Activated CD8-positive, alpha-beta memory T cell treated with anti-CD3 and anti-CD28 coated beads, Interleukin-2, amount 50 U/mL, for 1 hour (primary cell): ENCODE data around the gene KCNG2.

ENCODE experiments used
- DNase-seq: peaks from one replicate; pipeline ENCODE4 v3.0.0-alpha.2; 2020; ENCODE audit errors: extremely low read depth

KCNG2 gene

GRCh38 chr18:79924814-79925731 lies 127.3 kb downstream of the KCNG2 start:
- no peak for DNase-seq

DNA sequence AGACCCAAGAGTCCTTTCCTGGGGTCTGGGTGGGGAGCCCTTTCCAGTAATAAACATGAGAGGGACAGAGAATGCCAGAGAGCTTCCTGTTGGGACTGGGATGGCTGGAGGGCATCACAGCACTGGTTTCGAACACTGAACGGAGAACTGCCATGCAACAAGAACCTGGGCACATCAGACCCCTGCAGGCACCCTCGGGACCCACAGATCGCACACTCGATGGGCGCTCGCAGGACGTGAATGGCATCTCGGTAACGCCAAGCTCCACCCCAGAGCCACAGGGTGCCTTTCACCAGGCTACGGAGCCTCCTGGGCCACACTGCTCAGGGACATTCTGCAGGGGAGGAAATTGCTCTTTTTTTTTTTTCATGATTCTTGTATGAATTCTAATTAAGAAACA lies 128.6 kb downstream of the KCNG2 start:
- no peak for DNase-seq

DNA sequence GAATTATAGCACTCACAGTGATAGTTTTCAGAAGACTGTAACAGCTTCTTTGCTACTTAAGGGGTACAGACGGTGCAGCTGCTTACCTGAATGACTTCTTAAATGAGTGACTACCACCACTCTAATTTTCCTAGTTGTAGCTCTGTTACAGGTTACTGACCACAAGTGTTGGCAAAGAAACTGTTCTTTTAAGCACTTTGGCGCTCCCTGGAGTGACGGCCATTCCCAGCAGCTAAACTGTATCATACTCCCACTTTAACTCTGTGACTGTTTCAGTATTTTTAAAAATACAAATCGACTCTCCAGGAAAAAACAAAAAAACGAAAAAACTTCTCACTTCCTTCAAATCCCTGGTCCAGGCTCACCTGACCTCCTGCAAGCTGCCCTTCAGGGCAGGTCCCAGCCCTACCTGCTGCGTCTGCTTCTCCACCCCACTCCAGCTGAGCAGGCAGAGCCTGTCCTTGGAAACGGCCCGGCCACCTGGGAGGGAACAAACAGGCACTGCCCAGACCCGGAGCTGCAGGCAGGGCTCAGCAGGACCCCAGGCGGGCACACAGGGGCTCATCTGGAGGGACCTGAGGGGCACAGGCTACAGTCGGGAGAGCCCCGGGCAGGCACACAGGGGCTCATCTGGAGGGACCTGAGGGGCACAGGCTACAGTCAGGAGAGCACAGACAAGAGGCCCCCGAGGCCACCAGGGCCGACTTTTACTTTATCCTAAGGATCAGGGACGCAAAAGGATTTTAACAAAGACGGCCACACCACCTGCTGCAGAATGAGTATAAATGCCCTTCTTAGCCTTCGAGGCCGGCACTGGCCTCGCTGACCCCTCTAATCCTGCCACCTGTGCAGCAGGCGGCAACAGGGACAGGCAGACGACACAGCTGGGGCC lies 129.2 kb downstream of the KCNG2 start:
- no peak for DNase-seq

DNA sequence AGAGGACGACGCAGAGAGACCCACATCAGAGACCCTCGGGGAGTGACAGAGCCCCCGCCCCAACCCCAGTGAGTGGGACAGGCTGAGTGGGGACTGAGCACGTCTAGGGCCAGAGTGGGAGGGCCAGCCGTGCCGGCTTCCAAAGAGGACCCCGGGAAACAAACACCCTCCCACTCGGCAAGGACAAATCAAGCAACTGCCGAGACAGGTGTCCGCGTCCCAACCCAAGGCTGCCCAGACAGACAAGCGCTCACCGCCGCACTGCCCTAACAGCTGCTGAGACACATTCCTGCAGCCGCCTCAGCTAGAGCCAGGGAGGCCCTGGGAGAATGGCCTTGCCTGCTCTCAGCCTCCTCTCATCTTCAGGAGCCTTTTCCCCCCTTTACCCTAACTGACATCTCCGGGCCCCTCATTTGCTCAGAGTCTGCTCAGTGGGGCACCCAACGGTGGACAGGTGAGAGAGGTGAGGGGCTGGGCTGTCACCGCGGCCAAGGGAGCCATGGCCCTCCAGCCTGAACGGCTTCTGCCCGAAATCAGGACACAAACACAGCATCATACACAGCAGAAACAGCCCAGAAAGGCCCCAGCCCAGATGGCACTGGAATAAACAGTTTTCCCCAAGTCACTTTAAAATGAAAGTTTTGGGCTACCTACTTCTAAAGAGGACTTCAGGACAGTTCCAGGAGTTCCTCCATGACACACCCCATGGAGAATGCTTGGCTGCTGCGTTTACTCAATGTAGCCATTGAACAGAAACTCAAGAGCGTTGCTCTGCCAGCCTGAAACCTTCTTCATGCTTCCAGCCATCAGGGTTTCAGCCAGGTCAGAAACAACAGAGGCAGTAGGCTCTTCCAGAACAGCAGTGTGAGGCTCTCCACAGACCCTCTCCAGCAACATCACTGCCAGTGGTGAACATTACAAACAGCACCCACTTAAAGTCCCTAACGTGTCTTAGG lies 130.1 kb downstream of the KCNG2 start:
- DNase-seq: no peak

DNA sequence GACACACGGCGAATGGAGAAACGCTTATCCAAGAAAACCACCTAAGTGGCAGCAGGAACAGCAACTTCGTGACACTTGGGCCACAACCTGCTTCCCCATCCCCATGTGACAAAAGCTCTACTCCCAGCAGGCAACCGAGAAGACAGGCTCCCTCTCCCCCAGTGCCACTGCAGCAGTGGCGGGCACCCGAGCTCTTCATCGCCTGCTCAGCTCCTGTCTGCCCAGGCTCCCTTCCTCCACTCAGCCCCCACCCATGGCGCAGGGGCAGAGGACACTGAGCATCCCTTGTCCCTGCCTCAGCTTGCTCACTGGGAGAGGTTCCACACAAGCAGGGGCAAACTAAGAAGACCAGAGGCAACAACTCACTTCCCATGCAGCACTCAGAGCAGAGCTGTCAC lies 130.8 kb downstream of the KCNG2 start:
- no peak for DNase-seq

- DNase-seq: no peak
Observed at GRCh38 chr18:79930020-79930642, 132.4 kb downstream of the KCNG2 start.

DNA sequence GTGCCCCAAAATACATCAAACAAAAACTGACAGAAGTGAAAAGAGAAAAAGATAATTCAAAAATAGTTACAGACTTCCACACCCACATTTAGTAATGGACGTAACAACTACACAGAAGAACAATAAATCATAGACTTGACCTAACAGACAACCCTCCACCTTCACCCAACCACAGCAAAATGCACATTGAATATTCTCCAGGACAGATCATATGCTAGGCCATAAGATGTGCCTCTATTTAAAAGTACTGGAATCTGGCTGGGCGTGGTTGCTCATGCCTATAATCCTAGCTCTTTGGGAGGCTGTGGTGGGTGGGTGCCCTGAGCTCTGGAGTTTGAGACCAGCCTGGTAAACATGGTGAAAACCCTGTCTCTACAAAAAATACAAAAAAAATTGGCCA lies 133.7 kb downstream of the KCNG2 start:
- no peak for DNase-seq

GRCh38 chr18:79932907-79933306 lies 135.2 kb downstream of the KCNG2 start:
- no peak for DNase-seq

DNA sequence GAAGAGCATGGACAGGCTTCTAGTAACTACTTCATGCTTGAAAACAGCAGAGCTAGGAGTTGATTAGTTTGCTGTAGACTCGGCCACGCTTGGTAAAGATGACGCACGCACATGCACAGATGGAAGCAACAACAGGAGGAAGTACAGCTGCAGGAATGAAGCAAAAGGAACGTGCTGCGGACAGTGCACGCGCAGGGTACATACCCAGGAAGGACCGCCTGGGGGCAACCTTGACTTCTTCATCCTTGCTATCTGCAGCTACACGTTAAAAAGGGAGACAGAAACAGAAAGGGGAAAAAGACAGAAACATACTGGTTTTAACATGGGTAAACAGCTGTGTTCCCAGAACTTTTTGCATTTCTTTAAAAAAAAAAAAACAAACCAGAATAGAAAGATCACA lies 136.0 kb downstream of the KCNG2 start:
- no peak for DNase-seq

DNA sequence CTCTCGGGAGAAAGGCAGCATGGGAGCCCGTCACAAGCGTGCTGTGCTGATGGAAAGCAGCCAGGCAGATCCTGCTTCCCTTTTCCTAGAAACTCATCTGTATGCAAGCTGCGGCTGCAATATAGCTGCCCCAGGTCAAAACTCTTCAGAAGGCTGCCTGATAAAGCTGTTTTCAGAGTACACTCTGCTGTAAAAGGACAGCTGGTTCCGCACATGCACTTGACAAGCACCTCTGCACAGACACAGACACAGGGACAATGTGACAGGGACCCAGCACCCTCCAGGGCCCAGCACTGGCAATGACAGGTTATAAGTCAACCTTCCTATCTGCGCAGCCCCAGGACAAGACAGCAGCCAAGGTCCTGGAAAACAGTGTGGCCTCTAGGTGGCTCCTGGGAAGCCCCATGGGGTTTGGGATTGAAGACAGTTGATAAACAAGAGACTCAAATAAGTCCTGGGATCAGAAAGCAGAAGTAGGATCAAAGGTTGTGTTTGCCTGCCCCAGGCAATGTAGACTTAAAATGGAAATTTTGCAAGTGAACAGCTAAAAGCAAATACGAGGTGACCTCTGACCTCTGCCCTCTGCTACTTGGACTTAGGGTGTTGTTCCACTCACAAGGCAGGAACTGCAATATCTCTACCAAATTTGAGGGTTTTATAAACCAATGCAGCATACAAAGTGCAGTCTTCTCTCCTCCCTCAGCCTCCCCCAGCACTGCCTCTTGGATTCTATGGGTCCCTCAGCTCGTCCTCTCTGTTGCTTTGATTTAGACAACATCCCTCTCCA lies 136.8 kb downstream of the KCNG2 start:
- DNase-seq: no peak

DNA sequence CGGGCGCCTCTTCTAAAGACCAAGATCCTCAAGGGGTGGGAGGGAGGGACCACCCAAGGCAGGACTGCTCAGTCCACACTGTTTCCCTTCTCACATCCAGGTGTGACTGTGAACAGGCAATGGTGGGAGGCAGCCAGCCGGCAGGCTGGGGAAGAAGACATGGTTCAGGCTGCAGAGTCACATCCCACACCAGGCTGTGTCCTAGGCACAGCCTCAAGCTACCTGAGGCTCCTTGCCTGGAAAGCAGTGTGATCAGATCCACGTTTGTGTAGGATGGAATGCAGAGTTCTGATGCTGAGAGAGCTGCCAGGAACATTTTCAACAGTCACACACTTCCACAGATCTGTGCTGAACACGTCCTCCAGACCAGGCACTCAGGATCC lies 137.4 kb downstream of the KCNG2 start:
- DNase-seq: no peak

GRCh38 chr18:79935499-79935898 lies 137.8 kb downstream of the KCNG2 start:
- DNase-seq: no peak

- DNase-seq: no peak
Observed at GRCh38 chr18:79935925-79936324, 138.2 kb downstream of the KCNG2 start.

DNA sequence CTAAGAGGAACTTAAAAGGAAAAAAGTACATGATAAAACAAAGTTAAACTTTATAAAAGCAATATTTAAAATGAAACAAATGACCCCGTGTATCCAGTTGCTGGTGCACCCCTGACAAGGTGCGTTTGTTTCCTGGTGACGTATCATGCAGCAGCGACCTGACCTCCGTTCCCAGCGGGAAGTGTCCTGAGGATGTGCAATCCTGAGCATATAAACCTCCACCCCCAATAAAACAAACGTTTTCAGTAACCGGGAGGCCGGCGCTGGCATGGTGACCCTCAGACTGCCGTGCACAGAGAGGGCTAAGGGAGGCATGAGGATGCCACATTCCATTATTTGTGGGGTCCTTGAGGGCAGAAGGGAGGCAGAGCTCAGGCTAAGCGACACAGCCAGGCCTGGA lies 138.9 kb downstream of the KCNG2 start:
- no peak for DNase-seq

DNA sequence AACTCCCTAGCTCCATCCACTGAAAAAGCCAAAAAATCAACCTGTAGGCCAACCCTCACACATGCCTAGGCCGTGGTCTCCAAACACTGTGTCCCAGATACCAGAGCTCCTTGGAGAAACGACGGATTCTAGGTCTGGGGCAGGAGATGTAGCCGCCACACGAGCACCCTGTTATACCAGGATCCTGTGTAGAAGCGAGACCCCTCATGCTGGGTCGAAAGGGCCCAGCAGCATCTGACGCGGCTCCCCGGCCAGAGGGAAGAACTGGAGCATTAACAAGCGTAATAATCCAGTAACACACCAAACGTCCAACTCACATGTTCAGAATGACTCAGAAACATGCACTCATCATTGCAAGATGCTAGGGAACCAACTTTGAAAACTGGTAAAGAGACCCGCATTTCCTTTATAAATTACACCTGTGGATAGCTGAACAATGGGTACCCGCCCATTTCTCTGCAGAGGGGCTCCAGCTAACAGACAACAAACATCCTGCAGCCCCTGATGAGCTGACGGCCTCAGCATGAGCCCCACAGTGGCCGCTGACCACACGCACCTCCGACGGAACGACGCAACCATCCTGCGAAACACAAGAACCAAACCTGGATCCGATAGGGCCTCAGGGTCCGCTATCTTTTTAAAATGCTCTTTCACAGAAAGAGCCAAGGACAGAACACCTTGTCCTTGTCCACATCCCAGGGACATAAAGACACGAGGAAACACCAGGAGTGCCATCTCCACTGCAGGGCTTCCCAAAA lies 139.5 kb downstream of the KCNG2 start:
- no peak for DNase-seq

DNA sequence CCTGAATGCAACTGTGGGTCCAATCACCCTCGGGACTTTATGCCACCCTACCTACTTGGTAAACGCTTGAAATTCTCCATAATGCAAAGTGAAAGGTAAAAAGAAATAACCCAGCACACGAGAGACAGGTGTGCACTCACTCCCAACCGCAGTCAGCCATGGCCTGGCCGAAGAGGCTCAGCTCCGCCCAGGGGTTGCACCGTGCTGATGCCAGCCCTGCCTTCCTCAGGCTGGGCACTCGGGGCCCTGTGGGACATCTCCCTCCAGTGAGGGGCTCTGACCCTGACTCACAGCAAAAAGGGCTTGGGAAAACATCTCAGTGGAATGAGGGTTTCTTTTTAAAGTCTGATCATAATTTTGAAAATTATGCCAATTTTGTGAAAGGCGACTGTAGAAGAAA lies 140.5 kb downstream of the KCNG2 start:
- no peak for DNase-seq

GRCh38 chr18:79939096-79939495 lies 141.4 kb downstream of the KCNG2 start:
- no peak for DNase-seq

DNA sequence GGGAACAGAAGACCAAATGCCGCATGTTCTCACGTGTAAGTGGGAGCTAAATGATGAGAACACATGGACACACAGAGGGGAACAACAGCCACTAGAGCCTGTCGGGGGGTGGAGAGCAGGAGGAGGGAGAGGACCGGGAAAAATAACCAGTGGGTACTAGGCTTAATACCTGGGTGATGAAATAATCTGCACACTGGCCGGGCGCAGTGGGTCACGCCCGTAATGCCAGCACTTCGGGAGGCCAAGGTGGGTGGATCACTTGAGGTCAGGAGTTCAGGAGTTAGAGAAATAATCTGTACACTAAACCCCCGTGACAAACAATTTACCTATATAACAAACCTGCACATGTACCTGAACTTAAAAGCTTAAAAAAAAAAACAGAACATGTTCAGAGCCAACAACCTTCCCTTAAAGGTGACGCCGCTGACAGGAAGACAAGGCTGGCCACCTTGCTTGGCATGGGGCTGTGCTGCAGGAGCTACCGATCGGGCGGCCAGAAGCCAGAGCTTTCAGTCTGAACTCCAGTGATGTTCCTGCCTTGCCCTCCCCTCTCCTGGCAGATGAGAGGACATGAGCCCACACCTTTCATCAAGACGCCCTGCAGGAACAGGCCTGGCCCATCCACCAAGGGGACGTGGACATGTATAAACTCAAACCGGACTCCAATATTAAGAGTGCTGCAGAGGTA lies 142.5 kb downstream of the KCNG2 start:
- DNase-seq: no peak

- no peak for DNase-seq
Observed at GRCh38 chr18:79940814-79941472, 143.2 kb downstream of the KCNG2 start.
